Endothelial cell of coronary artery (primary cell): ENCODE data around the gene UBE2E2. TPM values are rescaled to one million over a fixed set of nuclear protein-coding genes. Genes with fewer than 3 reads are reported as not detected.

Source experiments
- total RNA-seq: library from RNA; depleted of rRNA; stranded (reverse); fragments of >200 nt; gene quantifications from 2 replicates; pipeline ENCODE4 v1.2.3, GENCODE V29; 2014

Gene UBE2E2
- total RNA-seq: 26.6 and 43.3 TPM in 2 replicates

DNA sequence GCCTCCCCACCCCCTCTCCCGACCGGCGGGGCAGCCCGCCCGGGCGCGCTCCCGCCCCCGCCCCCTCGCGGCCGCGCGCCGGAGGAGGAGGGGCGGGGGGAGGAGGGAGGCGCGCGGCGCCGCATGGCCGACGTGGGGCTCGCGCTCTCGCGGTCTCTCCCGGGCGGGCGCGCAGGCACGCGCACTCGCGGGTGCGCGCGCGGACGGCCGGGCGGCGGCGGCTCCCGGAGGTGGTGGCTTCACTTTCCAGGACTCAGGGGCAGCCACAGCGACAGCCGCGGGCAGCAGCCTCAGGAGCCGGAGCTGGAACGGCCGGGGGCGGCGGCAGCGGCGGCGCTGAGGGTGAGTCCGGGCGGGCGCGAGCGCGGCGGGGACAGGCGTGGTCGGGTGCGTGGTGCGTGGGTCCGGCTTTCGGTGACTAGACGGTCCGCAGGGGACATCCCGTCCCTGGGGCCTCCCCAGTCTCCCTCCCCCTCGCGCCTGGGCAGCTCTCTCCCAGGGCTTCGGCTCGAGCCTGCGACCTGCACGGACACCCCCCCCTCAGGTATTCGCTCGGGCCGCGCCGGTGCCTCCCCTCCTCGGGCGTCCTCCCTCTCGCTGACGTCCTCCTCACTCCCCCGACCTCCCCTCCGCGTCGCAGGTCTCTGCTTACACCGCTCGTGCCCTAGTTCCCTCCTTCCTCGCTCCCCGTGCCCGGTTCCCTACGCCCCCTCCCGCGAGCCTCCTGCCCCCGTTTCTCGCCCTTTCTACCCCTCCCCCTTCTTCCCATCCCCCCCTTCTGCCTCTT, at the start of gene UBE2E2:
TSS of gene UBE2E2 (plus strand) at position 407 of the 787 bp plus-strand sequence.

